Measurements from ENCODE around the gene RIIAD1. TPM values are rescaled to one million over a fixed set of nuclear protein-coding genes. Genes with fewer than 3 reads are reported as not detected.

Gene RIIAD1
- total and polyA plus RNA-seq, 2 donors (not counting 3 experiments of a cell fraction or from before 2014, with no cell fraction given), result not detected

DNA sequence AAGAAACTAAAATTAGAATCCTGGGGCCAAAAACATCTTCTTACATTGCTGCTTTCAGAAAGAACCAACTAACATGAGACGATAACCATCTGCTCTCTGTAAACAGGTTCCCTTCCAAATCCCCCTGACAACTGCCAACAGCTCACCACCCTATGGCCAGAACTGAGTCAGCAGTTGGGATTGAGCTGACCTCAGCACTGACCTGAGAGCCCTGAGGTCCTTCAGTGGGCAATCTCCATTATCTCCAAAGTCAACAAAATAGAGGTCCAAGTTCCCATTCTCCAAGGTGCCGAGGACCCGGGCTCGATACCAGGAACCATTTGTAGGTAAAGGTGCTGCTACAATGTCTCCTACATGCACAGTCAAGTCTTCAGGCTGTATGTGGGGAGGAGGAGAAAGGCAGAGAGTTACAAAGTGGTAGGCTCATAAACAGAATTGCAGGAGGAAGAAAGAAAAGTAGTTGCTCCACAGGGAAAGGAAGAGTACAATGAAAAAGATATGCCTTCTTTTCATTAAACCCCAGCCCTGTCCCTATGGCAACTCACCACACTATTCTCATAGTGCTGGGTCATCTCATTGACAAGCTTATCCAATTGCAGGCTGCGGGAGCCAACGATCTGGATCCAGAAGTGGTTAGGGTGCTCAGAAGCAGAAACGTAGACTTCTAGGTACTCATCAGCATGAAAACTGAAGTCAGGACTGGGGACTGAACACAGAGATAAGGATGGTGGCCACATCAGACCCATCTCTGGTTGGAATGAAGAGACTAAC is 54.8 kb downstream of the RIIAD1 start:
- BruUV-seq (replicated peaks), result no TSS peak
- Histone ChIP-seq H3K27ac (ENCODE audit: insufficient read depth, low read depth, low read length) (no peak overlapping the region), H3K9me1 (replicated peaks; ENCODE audit: control insufficient read depth, extremely low read depth, insufficient read depth, low read length) (no peaks in the 10 kb centered on the region), H3K79me2 (ENCODE audit: control insufficient read depth, insufficient read depth, low read length) (no peaks in the 10 kb centered on the region), H3K9me3 (replicated peaks; ENCODE audit: control insufficient read depth, insufficient read depth, low read length) (no peaks in the 10 kb centered on the region), H3K4me1 (ENCODE audit: control insufficient read depth, extremely low read depth, insufficient read depth, low read length) (no peaks in the 10 kb centered on the region), H3K4me3 (replicated peaks in 1 of 3; ENCODE audit: insufficient read depth in 1 of 3, low read depth in 1 of 3, low read length in 3 of 3) (no peak overlapping the region), H3K27me3 (ENCODE audit: control insufficient read depth in 2 of 2, insufficient read depth in 2 of 2, low read length in 2 of 2) (no peaks in the 10 kb centered on the region), H3K36me3 (ENCODE audit: control insufficient read depth in 2 of 2, extremely low read depth in 1 of 2, insufficient read depth in 2 of 2, low read length in 2 of 2) (no peaks in the 10 kb centered on the region), H3K4me2 (ENCODE audit: insufficient read depth, low read length) (no peak overlapping the region), H2AFZ (ENCODE audit: low read depth, low read length) (no peak overlapping the region), H4K20me1 (replicated peaks; ENCODE audit: control insufficient read depth, extremely low read depth, insufficient read depth, low read length) (no peaks in the 10 kb centered on the region), H3K9ac (replicated peaks; ENCODE audit: extremely low read depth, insufficient read depth, low read length) (no peak overlapping the region)
- no peak for DNase-seq (ENCODE audit: low read depth, low spot score)
- intact Hi-C loops (cut with micrococcal nuclease) (no loop called here), dilution Hi-C loops (cut with MboI; ENCODE audit: extremely low pct_ligation_motif_present, low sequenced_read_pairs) (no loop called here)
- TF ChIP-seq FOS (IDR thresholded peaks at IDR 0.05; ENCODE audit: borderline replicate concordance, insufficient read depth, low read length), result no peak
- TF ChIP-seq JUN (IDR thresholded peaks at IDR 0.05; ENCODE audit: borderline replicate concordance, insufficient read depth, insufficient read length, low read depth), result no peak
- TF ChIP-seq MYC (IDR thresholded peaks at IDR 0.05; ENCODE audit: low read depth, low read length), result no peak
- TF ChIP-seq GATA2 (IDR thresholded peaks at IDR 0.05; ENCODE audit: insufficient read depth, insufficient read length, low read depth, low read length), result no peak
- TF ChIP-seq POLR2AphosphoS5 (IDR thresholded peaks at IDR 0.05; ENCODE audit: insufficient read depth, low read depth, low read length), result no peak
- TF ChIP-seq, protein P1, sequence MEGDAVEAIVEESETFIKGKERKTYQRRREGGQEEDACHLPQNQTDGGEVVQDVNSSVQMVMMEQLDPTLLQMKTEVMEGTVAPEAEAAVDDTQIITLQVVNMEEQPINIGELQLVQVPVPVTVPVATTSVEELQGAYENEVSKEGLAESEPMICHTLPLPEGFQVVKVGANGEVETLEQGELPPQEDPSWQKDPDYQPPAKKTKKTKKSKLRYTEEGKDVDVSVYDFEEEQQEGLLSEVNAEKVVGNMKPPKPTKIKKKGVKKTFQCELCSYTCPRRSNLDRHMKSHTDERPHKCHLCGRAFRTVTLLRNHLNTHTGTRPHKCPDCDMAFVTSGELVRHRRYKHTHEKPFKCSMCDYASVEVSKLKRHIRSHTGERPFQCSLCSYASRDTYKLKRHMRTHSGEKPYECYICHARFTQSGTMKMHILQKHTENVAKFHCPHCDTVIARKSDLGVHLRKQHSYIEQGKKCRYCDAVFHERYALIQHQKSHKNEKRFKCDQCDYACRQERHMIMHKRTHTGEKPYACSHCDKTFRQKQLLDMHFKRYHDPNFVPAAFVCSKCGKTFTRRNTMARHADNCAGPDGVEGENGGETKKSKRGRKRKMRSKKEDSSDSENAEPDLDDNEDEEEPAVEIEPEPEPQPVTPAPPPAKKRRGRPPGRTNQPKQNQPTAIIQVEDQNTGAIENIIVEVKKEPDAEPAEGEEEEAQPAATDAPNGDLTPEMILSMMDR (IDR thresholded peaks at IDR 0.05; ENCODE audit: extremely low read depth in 1 of 2, insufficient read depth in 1 of 2, low read depth in 1 of 2, low read length in 2 of 2), result no peak
- TF ChIP-seq, protein P2, sequence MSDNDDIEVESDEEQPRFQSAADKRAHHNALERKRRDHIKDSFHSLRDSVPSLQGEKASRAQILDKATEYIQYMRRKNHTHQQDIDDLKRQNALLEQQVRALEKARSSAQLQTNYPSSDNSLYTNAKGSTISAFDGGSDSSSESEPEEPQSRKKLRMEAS (IDR thresholded peaks at IDR 0.05; ENCODE audit: insufficient read depth, insufficient read length), result no peak
- ChIA-PET CTCF (interaction anchor here (1.2 to 1.7 kb wide), 2 partner anchors 13 to 31 kb away, joined by 3 to 6 read pairs; no protein-coding TSS in a partner anchor), POLR2A (no interaction called here)
- FAIRE-seq, result no peak
